ENCODE data around the gene ROMO1. TPM values are rescaled to one million over a fixed set of nuclear protein-coding genes. Genes with fewer than 3 reads are reported as not detected.

Gene ROMO1
- total and polyA plus RNA-seq, 10 of the 15 experiments (the other 5 are each of a cell fraction or from before 2014, with no cell fraction given) = 23.2 to 631 (median 352) TPM

GRCh38 chr20:35657271-35657670 is 41.9 kb upstream of the ROMO1 start:
- Histone ChIP-seq H3K4me2 (ENCODE audit: control insufficient read depth, insufficient read depth) (peak overlapping the region; percentile 31; the same call in 1 of the 2 replicates), H4K20me1 (ENCODE audit: control insufficient read depth, insufficient read depth) (peaks cover 16% of the 10 kb centered on the region), H3K4me3 (no peak overlapping the region), H3K79me2 (ENCODE audit: control insufficient read depth, insufficient read depth, low read length) (peaks cover 93% of the 10 kb centered on the region), H2AFZ (ENCODE audit: control insufficient read depth, low read depth, low read length) (no peak overlapping the region), H3K36me3 (ENCODE audit: control insufficient read depth in 2 of 2, insufficient read depth in 2 of 2, low read length in 1 of 2) (peaks cover 19 to 30% of the 10 kb centered on the region in 2 experiments), H3K27me3 (replicated peaks in 1 of 2; ENCODE audit: control insufficient read depth in 2 of 2, insufficient read depth in 2 of 2, low read length in 1 of 2) (no peaks in the 10 kb centered on the region), H3K9ac (ENCODE audit: control insufficient read depth, insufficient read depth, low read length) (no peak overlapping the region), H3K4me1 (ENCODE audit: control insufficient read depth, insufficient read depth, low read length) (peaks cover 10% of the 10 kb centered on the region), H3K9me3 (replicated peaks; ENCODE audit: control insufficient read depth, insufficient read depth, low read length) (no peaks in the 10 kb centered on the region), H3K27ac (ENCODE audit: control insufficient read depth, insufficient read depth) (no peak overlapping the region)
- whole genome bisulfite sequencing (ENCODE audit: insufficient coverage, insufficient replicate concordance, low lambda C conversion rate, missing lambda C conversion rate) = 0% methylated on average over 1 of the region's 1 CpG
- ATAC-seq (no peak), FAIRE-seq (no peak), DNase-seq (ENCODE audit: low read depth, low spot score) (no peak)
- BruUV-seq (replicated peaks) = no TSS peak
- intact Hi-C loops (cut with micrococcal nuclease; ENCODE audit: unreplicated experiment) = no loop called here
- CTCF ChIA-PET = interaction anchor here (1.1 to 5.8 kb wide), 3 partner anchors 9 to 210 kb away, joined by 3 to 31 read pairs (median 3); no protein-coding TSS in a partner anchor
- TF ChIP-seq HSF1 (IDR thresholded peaks at IDR 0.05; ENCODE audit: low read depth, low read length) (no peak), TCF7 (IDR thresholded peaks at IDR 0.05; ENCODE audit: borderline replicate concordance) (no peak), RBBP5 (conservative IDR thresholded peaks at IDR 0.05) (no peak), IRF5 (IDR thresholded peaks at IDR 0.05; ENCODE audit: borderline replicate concordance) (no peak)
- RAD21 ChIA-PET (ENCODE audit: unreplicated experiment) = no interaction called here
- POLR2A ChIA-PET = interaction anchor here (0.5 to 1.5 kb wide), 5 partner anchors 9 to 584 kb away, joined by 3 to 6 read pairs (median 5); no protein-coding TSS in a partner anchor
- in situ Hi-C loops (cut with MboI) = no loop called here
- SMC1A ChIA-PET (ENCODE audit: uncharacterized antibody, unreplicated experiment) = interaction anchor here (1.0 to 1.2 kb wide), 4 partner anchors 12 to 39 kb away, joined by 3 to 5 read pairs (median 3); no protein-coding TSS in a partner anchor

Measured in GM12878 (cell line).